Vagina (tissue), 2 donors: ENCODE results near the gene BNC2. TPM values are rescaled to one million over a fixed set of nuclear protein-coding genes. Genes with fewer than 3 reads are reported as not detected.

Experiments used
- DNase-seq, 2 donors: peaks; one replicate each; pipeline ENCODE4 v3.0.0-alpha.2; 2017; ENCODE audit errors: extremely low spot score in 2 of 2
- H3K27ac ChIP-seq: fragments of 200-600 bp; sonication (generic); one replicate; pipeline ENCODE4 v1.5.1; 2019
- H3K27me3 ChIP-seq: fragments of 200-600 bp; sonication (generic); one replicate; pipeline ENCODE4 v1.5.1; 2019
- H3K36me3 ChIP-seq, 2 donors: fragments of 200-600 bp; sonication (generic); one replicate each; pipeline ENCODE4 v1.5.1; 2017 to 2019
- H3K4me1 ChIP-seq: fragments of 200-600 bp; sonication (generic); one replicate; pipeline ENCODE4 v1.5.1; 2019
- H3K4me3 ChIP-seq, 2 donors: fragments of 200-600 bp; sonication (generic); 1 replicate in 1 of 2; 2 replicates in 1 of 2; pipeline ENCODE4 v1.5.1; 2016 to 2019
- H3K9me3 ChIP-seq: fragments of 200-600 bp; sonication (generic); one replicate; pipeline ENCODE4 v1.5.1; 2019
- POLR2A ChIP-seq, 2 donors: fragments of 450-650 bp; IDR thresholded peaks; one replicate each; pipeline ENCODE4 v1.6.1; 2017; ENCODE audit warnings: antibody characterized with exemption in 2 of 2, mild to moderate bottlenecking in 2 of 2, moderate library complexity in 2 of 2
- POLR2AphosphoS5 ChIP-seq, 2 donors: sonication (generic); formaldehyde crosslinking; IDR thresholded peaks; one replicate each; pipeline ENCODE4 v1.9.0; 2017; ENCODE audit warnings: antibody characterized with exemption in 2 of 2, mild to moderate bottlenecking in 2 of 2, low read depth in 1 of 2; ENCODE audit not compliant: insufficient read depth in 1 of 2
- intact Hi-C: fragments of 100-400 bp; cut with DNase I; formaldehyde crosslinking; loops from one replicate; pipeline ENCODE4 v1.15.1; 2023
- total RNA-seq: library from RNA; depleted of rRNA; stranded (reverse); fragments of >200 nt; gene quantifications from one replicate; pipeline ENCODE4 v1.2.3, GENCODE V29; 2016
- TF ChIP-seq, protein P1 (sequence below), 3 experiments: fragments of 450-650 bp in 2 of 3; fragments of 200-600 bp in 1 of 3; sonication (generic) in 1 of 3; IDR thresholded peaks; one replicate each; pipeline ENCODE4 v1.5.1; 2017 to 2019; ENCODE audit warnings: antibody characterized with exemption in 3 of 3, mild to moderate bottlenecking in 2 of 3, moderate library complexity in 2 of 3

BNC2 gene
- total RNA-seq, 1 donor from 2014 or later = 33.9 TPM

DNA sequence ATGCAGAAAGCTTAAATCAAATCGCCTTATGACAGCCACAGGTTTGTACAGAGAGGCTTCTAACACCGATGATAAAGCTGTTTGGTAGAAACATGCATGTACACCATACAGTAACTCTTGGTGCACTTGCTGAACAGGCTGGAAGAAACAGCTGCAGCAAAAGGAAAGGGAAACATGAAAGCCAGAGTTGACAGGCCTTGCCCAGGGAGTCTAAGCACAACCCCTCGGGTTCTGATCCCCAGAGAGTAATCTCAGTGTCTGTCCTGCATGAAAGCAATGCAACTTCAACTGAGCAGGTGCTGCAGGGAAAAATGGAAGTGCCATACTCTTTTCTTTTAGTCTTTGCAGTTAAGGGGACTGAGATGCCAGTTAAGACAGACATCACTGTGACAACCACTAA lies 419.9 kb downstream of the BNC2 start:
- H3K36me3 ChIP-seq = no peaks in the 10 kb centered on the region
- intact Hi-C loops = no loop called here
- no peaks in the 10 kb centered on the region for H3K27me3 ChIP-seq
- H3K27ac ChIP-seq = no peak overlapping the region
- DNase-seq = no peak
- no peak overlapping the region for H3K4me3 ChIP-seq
- TF ChIP-seq POLR2AphosphoS5 (IDR thresholded peaks at IDR 0.05; ENCODE audit: insufficient read depth in 1 of 2, low read depth in 1 of 2) = no peak
- no peak for TF ChIP-seq POLR2A (IDR thresholded peaks at IDR 0.05)
- TF ChIP-seq, protein P1, sequence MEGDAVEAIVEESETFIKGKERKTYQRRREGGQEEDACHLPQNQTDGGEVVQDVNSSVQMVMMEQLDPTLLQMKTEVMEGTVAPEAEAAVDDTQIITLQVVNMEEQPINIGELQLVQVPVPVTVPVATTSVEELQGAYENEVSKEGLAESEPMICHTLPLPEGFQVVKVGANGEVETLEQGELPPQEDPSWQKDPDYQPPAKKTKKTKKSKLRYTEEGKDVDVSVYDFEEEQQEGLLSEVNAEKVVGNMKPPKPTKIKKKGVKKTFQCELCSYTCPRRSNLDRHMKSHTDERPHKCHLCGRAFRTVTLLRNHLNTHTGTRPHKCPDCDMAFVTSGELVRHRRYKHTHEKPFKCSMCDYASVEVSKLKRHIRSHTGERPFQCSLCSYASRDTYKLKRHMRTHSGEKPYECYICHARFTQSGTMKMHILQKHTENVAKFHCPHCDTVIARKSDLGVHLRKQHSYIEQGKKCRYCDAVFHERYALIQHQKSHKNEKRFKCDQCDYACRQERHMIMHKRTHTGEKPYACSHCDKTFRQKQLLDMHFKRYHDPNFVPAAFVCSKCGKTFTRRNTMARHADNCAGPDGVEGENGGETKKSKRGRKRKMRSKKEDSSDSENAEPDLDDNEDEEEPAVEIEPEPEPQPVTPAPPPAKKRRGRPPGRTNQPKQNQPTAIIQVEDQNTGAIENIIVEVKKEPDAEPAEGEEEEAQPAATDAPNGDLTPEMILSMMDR (IDR thresholded peaks at IDR 0.05) = no peak
- no peaks in the 10 kb centered on the region for H3K4me1 ChIP-seq
- H3K9me3 ChIP-seq = no peaks in the 10 kb centered on the region

DNA sequence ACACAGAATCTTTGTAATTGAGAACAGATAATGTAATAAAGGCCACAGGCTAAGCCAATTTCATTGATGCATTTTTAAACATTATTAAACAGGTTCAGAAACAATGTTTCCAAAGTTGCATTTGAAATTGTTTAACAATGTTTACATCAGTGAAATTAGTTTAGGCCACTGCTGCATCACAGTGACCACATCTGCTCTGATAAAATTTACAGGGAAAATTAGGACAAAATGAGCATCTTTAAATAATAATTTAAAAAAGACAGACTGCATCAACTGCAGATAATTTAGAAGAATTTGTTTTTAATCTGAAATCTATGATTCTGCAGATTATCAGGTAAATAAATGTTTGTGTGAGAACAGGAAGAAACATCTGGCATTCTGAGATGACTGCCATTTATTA lies 420.4 kb downstream of the BNC2 start:
- intact Hi-C loops = no loop called here
- Histone ChIP-seq H3K27me3 (no peaks in the 10 kb centered on the region), H3K36me3 (no peaks in the 10 kb centered on the region), H3K4me3 (no peak overlapping the region), H3K27ac (no peak overlapping the region), H3K4me1 (no peaks in the 10 kb centered on the region), H3K9me3 (no peaks in the 10 kb centered on the region)
- TF ChIP-seq, protein P1 (IDR thresholded peaks at IDR 0.05) = no peak
- no peak for TF ChIP-seq POLR2A (IDR thresholded peaks at IDR 0.05)
- TF ChIP-seq POLR2AphosphoS5 (IDR thresholded peaks at IDR 0.05; ENCODE audit: insufficient read depth in 1 of 2, low read depth in 1 of 2) = no peak
- DNase-seq = no peak

DNA sequence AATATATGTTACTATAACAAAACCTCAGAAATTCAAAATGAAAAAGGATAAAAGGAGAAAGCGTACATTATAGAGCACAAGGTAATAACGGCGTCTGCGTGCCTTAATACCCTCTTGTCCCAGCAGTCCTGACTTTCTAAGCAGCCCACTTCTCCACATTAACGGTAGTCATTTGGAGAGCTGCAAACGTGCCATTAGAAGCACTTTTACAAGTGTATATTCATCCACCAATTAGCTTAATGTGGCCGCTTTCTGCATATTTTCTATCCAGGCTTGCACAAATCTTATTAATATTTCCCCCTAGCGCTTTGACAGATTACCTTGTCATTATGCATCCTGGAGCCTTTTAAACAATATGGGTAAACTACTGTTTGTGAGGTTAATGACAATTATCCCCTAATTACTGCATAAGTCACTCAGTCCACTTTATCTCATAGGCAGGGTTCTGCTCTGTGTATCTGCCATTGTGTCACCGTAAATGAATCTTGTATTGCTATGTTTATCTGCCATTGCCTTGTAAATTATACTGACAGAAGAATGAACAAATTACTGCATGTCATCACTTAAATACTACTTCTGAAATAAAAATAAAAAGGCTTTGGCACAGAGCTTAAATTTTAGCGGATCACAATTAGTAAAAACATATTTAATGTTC lies 421.3 kb downstream of the BNC2 start:
- intact Hi-C loops = no loop called here

DNA sequence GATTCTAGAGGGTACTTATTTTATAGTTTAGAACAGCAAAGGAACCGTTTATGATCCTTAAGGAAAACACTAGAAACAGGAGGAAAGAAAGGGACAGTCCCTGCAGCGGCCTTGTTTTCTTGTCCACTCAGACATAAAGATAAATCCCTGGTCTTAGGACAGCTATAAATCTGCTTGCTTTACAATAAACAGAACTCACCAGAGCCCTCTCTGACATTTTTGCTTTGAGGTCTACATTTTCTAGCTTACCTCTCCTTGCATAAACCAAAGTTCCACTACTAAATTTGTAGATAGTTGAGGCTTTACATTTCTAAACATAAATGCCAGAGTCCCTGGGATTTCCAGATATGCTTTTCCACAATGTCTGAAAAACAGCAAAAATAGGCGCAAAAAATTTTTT lies 422.5 kb downstream of the BNC2 start:
- TF ChIP-seq, protein P1 (IDR thresholded peaks at IDR 0.05) = no peak
- TF ChIP-seq POLR2A (IDR thresholded peaks at IDR 0.05) = no peak
- no peak for TF ChIP-seq POLR2AphosphoS5 (IDR thresholded peaks at IDR 0.05; ENCODE audit: insufficient read depth in 1 of 2, low read depth in 1 of 2)
- H3K27ac ChIP-seq = no peak overlapping the region
- no peak overlapping the region for H3K4me3 ChIP-seq
- no peaks in the 10 kb centered on the region for H3K9me3 ChIP-seq
- DNase-seq = no peak
- H3K27me3 ChIP-seq = no peaks in the 10 kb centered on the region
- intact Hi-C loops = no loop called here
- H3K36me3 ChIP-seq = no peaks in the 10 kb centered on the region
- peaks cover 3% of the 10 kb centered on the region for H3K4me1 ChIP-seq

More for the DNA sequence above, 421.3 kb downstream of the BNC2 start:
- TF ChIP-seq, protein P1 (IDR thresholded peaks at IDR 0.05) = no peak
- no peak for TF ChIP-seq POLR2AphosphoS5 (IDR thresholded peaks at IDR 0.05; ENCODE audit: insufficient read depth in 1 of 2, low read depth in 1 of 2)
- TF ChIP-seq POLR2A (IDR thresholded peaks at IDR 0.05) = no peak
- Histone ChIP-seq H3K4me1 (no peaks in the 10 kb centered on the region), H3K27me3 (no peaks in the 10 kb centered on the region), H3K36me3 (no peaks in the 10 kb centered on the region), H3K4me3 (no peak overlapping the region), H3K9me3 (no peaks in the 10 kb centered on the region), H3K27ac (no peak overlapping the region)
- no peak for DNase-seq

DNA sequence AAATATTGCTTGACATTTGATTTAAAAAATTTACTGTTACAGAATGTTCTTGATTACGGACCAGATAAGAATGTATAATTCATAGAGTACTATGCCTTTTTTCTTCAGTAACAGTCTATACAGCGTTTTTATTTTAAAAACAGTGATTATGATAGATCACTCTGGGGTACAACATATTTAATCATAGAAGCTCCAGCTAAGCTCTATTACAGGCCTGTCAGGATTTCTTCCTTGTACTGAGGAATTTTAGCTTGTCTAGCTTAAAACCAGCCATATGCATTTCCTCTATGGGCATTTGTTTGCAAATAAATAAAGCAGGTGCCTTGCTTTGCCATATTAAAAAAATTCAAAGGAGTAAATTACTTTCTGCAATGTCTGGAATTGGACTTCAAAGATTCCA lies 423.8 kb downstream of the BNC2 start:
- no peak overlapping the region for H3K4me3 ChIP-seq

More for the DNA sequence above, 423.8 kb downstream of the BNC2 start:
- H3K4me1 ChIP-seq = peaks cover 12% of the 10 kb centered on the region
- H3K36me3 ChIP-seq = no peaks in the 10 kb centered on the region
- H3K9me3 ChIP-seq = no peaks in the 10 kb centered on the region
- DNase-seq = no peak
- intact Hi-C loops = no loop called here
- no peaks in the 10 kb centered on the region for H3K27me3 ChIP-seq
- TF ChIP-seq, protein P1 (IDR thresholded peaks at IDR 0.05) = no peak
- TF ChIP-seq POLR2A (IDR thresholded peaks at IDR 0.05) = no peak
- H3K27ac ChIP-seq = no peak overlapping the region
